CD14-positive monocyte (primary cell): ENCODE measurements around the gene MAP2K1. TPM values are rescaled to one million over a fixed set of nuclear protein-coding genes. Genes with fewer than 3 reads are reported as not detected.

Source experiments
- DNase-seq, 3 donors: peaks; one replicate each; pipeline ENCODE4 v3.0.0-alpha.2; 2011 to 2022
- H2AFZ ChIP-seq: 2 replicates; pipeline ENCODE4 v1.6.0; 2012; ENCODE audit warnings: mild to moderate bottlenecking, low read depth, low read length, inconsistent platforms; ENCODE audit not compliant: insufficient read depth, poor library complexity, severe bottlenecking
- H3K27ac ChIP-seq, 2 donors: 1 replicate in 1 of 2; 2 replicates in 1 of 2; pipeline ENCODE4 v1.5.1; 2012 to 2013; ENCODE audit warnings: low read length in 2 of 2, control low read depth in 1 of 2, inconsistent platforms in 1 of 2, low read depth in 1 of 2, mild to moderate bottlenecking in 1 of 2
- H3K27me3 ChIP-seq, 2 donors: one replicate each; pipeline versions ENCODE4 v1.6.0 to v1.6.1; 2011 to 2013; ENCODE audit warnings: low read length in 2 of 2; ENCODE audit not compliant: control insufficient read depth in 2 of 2, insufficient read depth in 2 of 2
- H3K36me3 ChIP-seq, 2 donors: replicated peaks in 1 of 2; 1 replicate in 1 of 2; 2 replicates in 1 of 2; pipeline versions ENCODE4 v1.5.1 to v1.6.1; 2012 to 2013; ENCODE audit warnings: low read length in 2 of 2, control low read depth in 1 of 2, inconsistent platforms in 1 of 2, mild to moderate bottlenecking in 1 of 2; ENCODE audit not compliant: insufficient read depth in 2 of 2, control insufficient read depth in 1 of 2
- H3K4me1 ChIP-seq, 2 donors: 1 replicate in 1 of 2; 2 replicates in 1 of 2; pipeline versions ENCODE4 v1.5.1 to v1.6.1; 2012 to 2013; ENCODE audit warnings: low read length in 2 of 2, control low read depth in 1 of 2, inconsistent platforms in 1 of 2, mild to moderate bottlenecking in 1 of 2, moderate library complexity in 1 of 2; ENCODE audit not compliant: insufficient read depth in 2 of 2, control insufficient read depth in 1 of 2
- H3K4me2 ChIP-seq: replicated peaks from 2 replicates; pipeline ENCODE3; 2012; ENCODE audit warnings: low read length, moderate library complexity, mild to moderate bottlenecking; ENCODE audit not compliant: poor library complexity, severe bottlenecking; ENCODE audit errors: extremely low read depth
- H3K4me3 ChIP-seq, 3 experiments: fragments of 200-600 bp in 1 of 3; sonication (generic) in 1 of 3; replicated peaks in 1 of 3; 1 replicate in 2 of 3; 2 replicates in 1 of 3; pipeline ENCODE4 v1.5.1; 2011 to 2013; ENCODE audit warnings: low read length in 3 of 3, mild to moderate bottlenecking in 3 of 3, control low read depth in 2 of 3, low read depth in 2 of 3, inconsistent platforms in 1 of 3, moderate library complexity in 1 of 3
- H3K79me2 ChIP-seq: 2 replicates; pipeline ENCODE4 v1.6.0; 2012; ENCODE audit warnings: mild to moderate bottlenecking, control low read depth, inconsistent platforms, low read length, moderate library complexity; ENCODE audit not compliant: insufficient read depth
- H3K9ac ChIP-seq: 2 replicates; pipeline ENCODE4 v1.6.0; 2017; ENCODE audit warnings: low read length, mild to moderate bottlenecking; ENCODE audit not compliant: insufficient read depth, poor library complexity, severe bottlenecking
- H3K9me3 ChIP-seq, 2 donors: replicated peaks in 1 of 2; 1 replicate in 1 of 2; 2 replicates in 1 of 2; pipeline versions ENCODE4 v1.5.1 to v1.6.1; 2012 to 2013; ENCODE audit warnings: low read length in 2 of 2, control low read depth in 1 of 2; ENCODE audit not compliant: control insufficient read depth in 1 of 2, insufficient read depth in 1 of 2
- H4K20me1 ChIP-seq: 2 replicates; pipeline ENCODE4 v1.6.0; 2012; ENCODE audit warnings: mild to moderate bottlenecking, low read length, control low read depth, moderate library complexity; ENCODE audit not compliant: insufficient read depth
- H3K27ac Mint-ChIP-seq, 7 donors: one replicate each; pipeline ENCODE4 v1.8.0; 2020; ENCODE audit warnings: mild to moderate bottlenecking in 7 of 7, mixed read lengths in 7 of 7, moderate library complexity in 6 of 7, inconsistent platforms in 2 of 7
- H3K27me3 Mint-ChIP-seq, 3 donors: one replicate each; pipeline ENCODE4 v1.8.0; 2021 to 2022; ENCODE audit warnings: low read depth in 3 of 3, mild to moderate bottlenecking in 3 of 3, mixed read lengths in 3 of 3, moderate library complexity in 3 of 3, inconsistent platforms in 1 of 3
- H3K36me3 Mint-ChIP-seq, 2 donors: one replicate each; pipeline ENCODE4 v1.8.0; 2020; ENCODE audit warnings: mixed read lengths in 2 of 2, inconsistent platforms in 1 of 2, mild to moderate bottlenecking in 1 of 2
- H3K4me1 Mint-ChIP-seq: one replicate; pipeline ENCODE4 v1.8.0; 2020; ENCODE audit warnings: mild to moderate bottlenecking, mixed read lengths
- H3K4me3 Mint-ChIP-seq, 2 donors: one replicate each; pipeline ENCODE4 v1.8.0; 2020; ENCODE audit warnings: mild to moderate bottlenecking in 2 of 2, mixed read lengths in 2 of 2, moderate library complexity in 1 of 2
- H3K9me3 Mint-ChIP-seq, 7 donors: one replicate each; pipeline ENCODE4 v1.8.0; 2020 to 2022; ENCODE audit warnings: mixed read lengths in 7 of 7, mild to moderate bottlenecking in 6 of 7, moderate library complexity in 6 of 7, inconsistent platforms in 2 of 7
- CTCF ChIP-seq: fragments of 200-600 bp; IDR thresholded peaks from one replicate; pipeline ENCODE4 v1.8.0; 2022; ENCODE audit warnings: antibody characterized with exemption, mild to moderate bottlenecking
- WGBS: methylation state at CpG from one replicate; pipeline ENCODE4 v1.1.5; 2013; ENCODE audit warnings: missing lambda C conversion rate; ENCODE audit not compliant: insufficient coverage; 5-methylcytosine and 5-hydroxymethylcytosine counted together
- intact Hi-C, 2 donors: fragments of 100-400 bp; cut with micrococcal nuclease; formaldehyde crosslinking; loops; one replicate each; pipeline versions ENCODE4 v1.15.0 to v1.15.1; 2023
- polyA plus RNA-seq, 3 donors: library from polyadenylated mRNA; depleted of rRNA in 1 of 3; unstranded in 2 of 3; stranded (reverse) in 1 of 3; fragments of 300-500 nt in 2 of 3; fragments of >200 nt in 1 of 3; fragmentation: Illumina TruSeq in 2 of 3; gene quantifications; 1 replicate in 2 of 3; 2 replicates in 1 of 3; pipeline ENCODE4 v1.2.3, GENCODE V29; 2012 to 2021

The MAP2K1 gene
- polyA plus RNA-seq, 3 donors: 41.3 to 71.1 (median 64.5) TPM

GRCh38 chr15:66424963-66425612 is 38.4 kb downstream of the MAP2K1 start:
- Mint-ChIP-seq H3K9me3 (peaks cover 0 to 3% (median 0%) of the 10 kb centered on the region in 7 donors), H3K27me3 (peaks cover 0 to 3% (median 0%) of the 10 kb centered on the region in 3 donors), H3K4me3 (no peak overlapping the region), H3K27ac (peak overlapping the region in 5 of 7 donors; percentile 10 to 86 (median 69)), H3K4me1 (peaks cover 61% of the 10 kb centered on the region), H3K36me3 (peaks cover 6 to 18% of the 10 kb centered on the region in 2 donors)
- Histone ChIP-seq H3K27me3 (no peaks in the 10 kb centered on the region), H3K9ac (no peak overlapping the region), H3K27ac (peak overlapping the region in 1 of 2 donors; percentile 64), H3K79me2 (peaks cover 95% of the 10 kb centered on the region), H4K20me1 (peaks cover 95% of the 10 kb centered on the region), H3K36me3 (no peaks in the 10 kb centered on the region), H3K4me3 (no peak overlapping the region), H3K4me1 (peaks cover 22 to 45% of the 10 kb centered on the region in 2 donors), H3K9me3 (no peaks in the 10 kb centered on the region), H2AFZ (no peak overlapping the region), H3K4me2 (no peak overlapping the region)
- intact Hi-C loops: no loop called here
- no peak for DNase-seq
- WGBS: 100% methylated on average over 1 of the region's 9 CpGs
- no peak for TF ChIP-seq CTCF

- Histone ChIP-seq H3K4me1 (peaks cover 23 to 48% of the 10 kb centered on the region in 2 donors), H3K9me3 (no peaks in the 10 kb centered on the region), H3K9ac (no peak overlapping the region), H3K36me3 (no peaks in the 10 kb centered on the region), H3K79me2 (peaks cover 99% of the 10 kb centered on the region), H3K4me3 (no peak overlapping the region), H4K20me1 (peaks cover 100% of the 10 kb centered on the region), H3K27me3 (no peaks in the 10 kb centered on the region), H2AFZ (no peak overlapping the region), H3K27ac (peak overlapping the region in 1 of 2 donors; percentile 64), H3K4me2 (no peak overlapping the region)
- intact Hi-C loops: no loop called here
- no peak for DNase-seq
- WGBS: no CpG with 5 or more reads among the region's 4 CpGs
- H3K36me3 Mint-ChIP-seq: peaks cover 9 to 21% of the 10 kb centered on the region in 2 donors
- H3K4me1 Mint-ChIP-seq: peaks cover 64% of the 10 kb centered on the region
- H3K27ac Mint-ChIP-seq: peak overlapping the region in 5 of 7 donors; percentile 53 to 86 (median 69)
- no peak for TF ChIP-seq CTCF
- H3K4me3 Mint-ChIP-seq: no peak overlapping the region
- H3K9me3 Mint-ChIP-seq: peaks cover 0 to 3% (median 0%) of the 10 kb centered on the region in 7 donors
- peaks cover 0 to 3% (median 0%) of the 10 kb centered on the region in 3 donors for H3K27me3 Mint-ChIP-seq
These were observed 39.1 kb downstream of the MAP2K1 start for GRCh38 chr15:66425837-66426236.
